ENCODE results near the gene HELT.

DNA sequence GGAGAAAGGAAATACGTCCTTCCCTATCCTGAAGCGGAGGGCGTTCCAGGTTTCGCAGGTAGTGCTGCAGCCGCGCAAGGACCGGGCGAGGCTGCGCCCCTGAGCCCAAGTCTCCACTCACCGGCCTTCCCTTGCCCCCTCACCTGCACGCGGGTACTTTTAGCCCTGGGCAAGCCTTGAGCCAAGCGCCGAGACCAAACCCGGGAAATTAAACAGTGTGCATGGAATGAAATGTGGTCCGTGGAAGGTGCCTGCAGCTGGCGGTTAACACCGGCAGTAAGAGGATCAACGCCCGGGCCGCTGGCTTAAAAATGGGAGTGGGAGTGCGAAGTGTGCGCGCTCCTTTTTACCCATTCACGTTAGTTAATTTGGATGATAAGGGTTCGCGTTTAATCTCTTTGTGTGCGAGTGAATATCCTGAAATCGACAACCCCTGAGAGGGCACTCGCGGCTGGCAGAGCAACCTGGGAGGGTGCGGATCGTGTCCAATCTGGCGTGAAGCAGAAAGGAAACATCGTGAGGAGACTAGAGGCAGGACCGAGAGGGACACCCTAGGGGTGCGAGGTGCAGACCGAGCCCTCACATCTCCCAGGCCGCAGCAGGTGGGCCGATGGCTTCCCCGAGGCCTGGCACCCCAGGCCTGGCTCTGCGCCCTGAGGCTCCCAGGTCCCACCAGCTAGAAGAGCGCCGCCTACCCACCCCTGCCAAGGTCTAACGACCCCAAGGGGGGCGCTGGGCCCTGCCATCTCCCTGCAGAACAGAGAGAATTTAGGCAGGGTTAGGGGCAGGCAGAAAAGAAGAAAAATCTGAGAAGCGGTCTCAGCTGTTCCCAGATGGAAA is 2.0 kb upstream of the HELT start:
- no peak for TF ChIP-seq ZNF629 (tag by site-specific recombination; IDR thresholded peaks at IDR 0.05)
- TF ChIP-seq, protein P1, sequence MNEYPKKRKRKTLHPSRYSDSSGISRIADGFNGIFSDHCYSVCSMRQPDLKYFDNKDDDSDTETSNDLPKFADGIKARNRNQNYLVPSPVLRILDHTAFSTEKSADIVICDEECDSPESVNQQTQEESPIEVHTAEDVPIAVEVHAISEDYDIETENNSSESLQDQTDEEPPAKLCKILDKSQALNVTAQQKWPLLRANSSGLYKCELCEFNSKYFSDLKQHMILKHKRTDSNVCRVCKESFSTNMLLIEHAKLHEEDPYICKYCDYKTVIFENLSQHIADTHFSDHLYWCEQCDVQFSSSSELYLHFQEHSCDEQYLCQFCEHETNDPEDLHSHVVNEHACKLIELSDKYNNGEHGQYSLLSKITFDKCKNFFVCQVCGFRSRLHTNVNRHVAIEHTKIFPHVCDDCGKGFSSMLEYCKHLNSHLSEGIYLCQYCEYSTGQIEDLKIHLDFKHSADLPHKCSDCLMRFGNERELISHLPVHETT (tag by site-specific recombination; IDR thresholded peaks at IDR 0.05), result no peak
- TF ChIP-seq, protein P2, sequence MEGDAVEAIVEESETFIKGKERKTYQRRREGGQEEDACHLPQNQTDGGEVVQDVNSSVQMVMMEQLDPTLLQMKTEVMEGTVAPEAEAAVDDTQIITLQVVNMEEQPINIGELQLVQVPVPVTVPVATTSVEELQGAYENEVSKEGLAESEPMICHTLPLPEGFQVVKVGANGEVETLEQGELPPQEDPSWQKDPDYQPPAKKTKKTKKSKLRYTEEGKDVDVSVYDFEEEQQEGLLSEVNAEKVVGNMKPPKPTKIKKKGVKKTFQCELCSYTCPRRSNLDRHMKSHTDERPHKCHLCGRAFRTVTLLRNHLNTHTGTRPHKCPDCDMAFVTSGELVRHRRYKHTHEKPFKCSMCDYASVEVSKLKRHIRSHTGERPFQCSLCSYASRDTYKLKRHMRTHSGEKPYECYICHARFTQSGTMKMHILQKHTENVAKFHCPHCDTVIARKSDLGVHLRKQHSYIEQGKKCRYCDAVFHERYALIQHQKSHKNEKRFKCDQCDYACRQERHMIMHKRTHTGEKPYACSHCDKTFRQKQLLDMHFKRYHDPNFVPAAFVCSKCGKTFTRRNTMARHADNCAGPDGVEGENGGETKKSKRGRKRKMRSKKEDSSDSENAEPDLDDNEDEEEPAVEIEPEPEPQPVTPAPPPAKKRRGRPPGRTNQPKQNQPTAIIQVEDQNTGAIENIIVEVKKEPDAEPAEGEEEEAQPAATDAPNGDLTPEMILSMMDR (tag by site-specific recombination; IDR thresholded peaks at IDR 0.05), result no peak
- TF ChIP-seq MYNN (tag by site-specific recombination; IDR thresholded peaks at IDR 0.05; ENCODE audit: borderline replicate concordance), result no peak
- TF ChIP-seq, protein P3, sequence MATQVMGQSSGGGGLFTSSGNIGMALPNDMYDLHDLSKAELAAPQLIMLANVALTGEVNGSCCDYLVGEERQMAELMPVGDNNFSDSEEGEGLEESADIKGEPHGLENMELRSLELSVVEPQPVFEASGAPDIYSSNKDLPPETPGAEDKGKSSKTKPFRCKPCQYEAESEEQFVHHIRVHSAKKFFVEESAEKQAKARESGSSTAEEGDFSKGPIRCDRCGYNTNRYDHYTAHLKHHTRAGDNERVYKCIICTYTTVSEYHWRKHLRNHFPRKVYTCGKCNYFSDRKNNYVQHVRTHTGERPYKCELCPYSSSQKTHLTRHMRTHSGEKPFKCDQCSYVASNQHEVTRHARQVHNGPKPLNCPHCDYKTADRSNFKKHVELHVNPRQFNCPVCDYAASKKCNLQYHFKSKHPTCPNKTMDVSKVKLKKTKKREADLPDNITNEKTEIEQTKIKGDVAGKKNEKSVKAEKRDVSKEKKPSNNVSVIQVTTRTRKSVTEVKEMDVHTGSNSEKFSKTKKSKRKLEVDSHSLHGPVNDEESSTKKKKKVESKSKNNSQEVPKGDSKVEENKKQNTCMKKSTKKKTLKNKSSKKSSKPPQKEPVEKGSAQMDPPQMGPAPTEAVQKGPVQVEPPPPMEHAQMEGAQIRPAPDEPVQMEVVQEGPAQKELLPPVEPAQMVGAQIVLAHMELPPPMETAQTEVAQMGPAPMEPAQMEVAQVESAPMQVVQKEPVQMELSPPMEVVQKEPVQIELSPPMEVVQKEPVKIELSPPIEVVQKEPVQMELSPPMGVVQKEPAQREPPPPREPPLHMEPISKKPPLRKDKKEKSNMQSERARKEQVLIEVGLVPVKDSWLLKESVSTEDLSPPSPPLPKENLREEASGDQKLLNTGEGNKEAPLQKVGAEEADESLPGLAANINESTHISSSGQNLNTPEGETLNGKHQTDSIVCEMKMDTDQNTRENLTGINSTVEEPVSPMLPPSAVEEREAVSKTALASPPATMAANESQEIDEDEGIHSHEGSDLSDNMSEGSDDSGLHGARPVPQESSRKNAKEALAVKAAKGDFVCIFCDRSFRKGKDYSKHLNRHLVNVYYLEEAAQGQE (tag by site-specific recombination; IDR thresholded peaks at IDR 0.05), result no peak
- TF ChIP-seq TCF7L2 (IDR thresholded peaks at IDR 0.05; ENCODE audit: borderline replicate concordance, low read depth, low read length), result no peak
- no peak for TF ChIP-seq ZNF777 (tag by site-specific recombination; IDR thresholded peaks at IDR 0.05; ENCODE audit: borderline replicate concordance)
- TF ChIP-seq SP2 (tag by site-specific recombination; IDR thresholded peaks at IDR 0.05), result no peak
- TF ChIP-seq KLF7 (tag by site-specific recombination; IDR thresholded peaks at IDR 0.05; ENCODE audit: borderline replicate concordance), result no peak
- no peak for TF ChIP-seq ZBTB8A (tag by site-specific recombination; IDR thresholded peaks at IDR 0.05)
- TF ChIP-seq ZNF274 (IDR thresholded peaks at IDR 0.05; ENCODE audit: low read length), result no peak
- no peak for TF ChIP-seq ZNF274 (tag by site-specific recombination; IDR thresholded peaks at IDR 0.05; ENCODE audit: borderline replicate concordance)

Measured in HEK293 (cell line).